SK-N-MC (cell line): Measurements from ENCODE around the gene DAB2IP.

Experiments used
- EZH2 ChIP-seq: fragments of 200-600 bp; sonication (generic); IDR thresholded peaks from one replicate; pipeline ENCODE4 v1.6.1; 2017; ENCODE audit warnings: antibody characterized with exemption
- POLR2AphosphoS5 ChIP-seq: IDR thresholded peaks from 2 replicates; pipeline ENCODE4 v1.6.1; 2012; ENCODE audit warnings: mild to moderate bottlenecking, low read depth, low read length, borderline replicate concordance

DNA sequence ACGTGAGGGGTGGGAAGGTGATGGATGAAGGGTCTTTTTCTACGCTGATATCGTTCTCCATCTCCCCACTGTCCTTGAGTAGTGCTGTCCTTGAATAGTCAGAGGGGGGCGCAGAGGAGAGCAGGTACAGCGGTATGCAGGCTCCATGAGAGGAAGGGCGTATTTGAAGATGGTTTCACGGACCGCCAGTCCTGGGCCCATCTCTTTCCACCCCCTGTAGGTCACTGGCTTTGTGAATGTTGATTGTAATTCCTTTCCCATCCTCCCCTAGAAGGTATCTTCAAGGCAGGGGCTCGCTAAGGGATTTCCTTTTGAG lies 40.8 kb upstream of the DAB2IP start:
- TF ChIP-seq EZH2: no peak
- no peak for TF ChIP-seq POLR2AphosphoS5
